Measurements from ENCODE around the gene DCDC1. TPM values are rescaled to one million over a fixed set of nuclear protein-coding genes. Genes with fewer than 3 reads are reported as not detected.
"Not testable (repeated sequence)": the region's sequence is repeated elsewhere in the genome, so short reads cannot be mapped to it uniquely, and the experiment has no call there.

The DCDC1 gene
- total RNA-seq, 1 donor from 2014 or later, result 0.21 TPM

DNA sequence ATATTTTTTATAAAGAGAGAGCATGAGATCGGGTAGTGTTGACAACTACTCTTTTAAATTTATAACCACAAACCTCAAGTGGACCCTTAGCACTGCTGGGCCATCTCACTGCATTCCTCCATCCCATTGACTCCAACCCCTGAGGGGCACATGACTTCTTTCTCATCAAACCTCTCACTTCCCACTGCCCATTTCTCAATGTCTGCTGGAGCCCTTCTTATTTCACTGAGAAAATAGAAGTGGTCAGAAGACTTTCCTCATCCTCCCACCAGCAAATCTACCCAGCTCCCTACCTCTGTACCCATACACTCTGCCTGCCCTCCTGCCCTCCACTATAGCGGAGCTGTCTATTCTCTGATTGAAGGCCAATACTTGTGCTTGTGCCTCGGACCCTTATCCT, 412.8 kb downstream of the DCDC1 start:
- no peak overlapping the region for H3K4me3 ChIP-seq (ENCODE audit: low read depth, low read length)
- TF ChIP-seq, protein P1, sequence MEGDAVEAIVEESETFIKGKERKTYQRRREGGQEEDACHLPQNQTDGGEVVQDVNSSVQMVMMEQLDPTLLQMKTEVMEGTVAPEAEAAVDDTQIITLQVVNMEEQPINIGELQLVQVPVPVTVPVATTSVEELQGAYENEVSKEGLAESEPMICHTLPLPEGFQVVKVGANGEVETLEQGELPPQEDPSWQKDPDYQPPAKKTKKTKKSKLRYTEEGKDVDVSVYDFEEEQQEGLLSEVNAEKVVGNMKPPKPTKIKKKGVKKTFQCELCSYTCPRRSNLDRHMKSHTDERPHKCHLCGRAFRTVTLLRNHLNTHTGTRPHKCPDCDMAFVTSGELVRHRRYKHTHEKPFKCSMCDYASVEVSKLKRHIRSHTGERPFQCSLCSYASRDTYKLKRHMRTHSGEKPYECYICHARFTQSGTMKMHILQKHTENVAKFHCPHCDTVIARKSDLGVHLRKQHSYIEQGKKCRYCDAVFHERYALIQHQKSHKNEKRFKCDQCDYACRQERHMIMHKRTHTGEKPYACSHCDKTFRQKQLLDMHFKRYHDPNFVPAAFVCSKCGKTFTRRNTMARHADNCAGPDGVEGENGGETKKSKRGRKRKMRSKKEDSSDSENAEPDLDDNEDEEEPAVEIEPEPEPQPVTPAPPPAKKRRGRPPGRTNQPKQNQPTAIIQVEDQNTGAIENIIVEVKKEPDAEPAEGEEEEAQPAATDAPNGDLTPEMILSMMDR (IDR thresholded peaks at IDR 0.05; ENCODE audit: insufficient read depth, low read length, poor library complexity, severe bottlenecking), result no peak
- DNase-seq (ENCODE audit: low read depth), result no peak
- no peaks in the 10 kb centered on the region for H3K36me3 ChIP-seq (ENCODE audit: control insufficient read depth, insufficient read depth, low read length)
- H3K27me3 ChIP-seq (ENCODE audit: control insufficient read depth, insufficient read depth, low read length), result no peaks in the 10 kb centered on the region

DNA sequence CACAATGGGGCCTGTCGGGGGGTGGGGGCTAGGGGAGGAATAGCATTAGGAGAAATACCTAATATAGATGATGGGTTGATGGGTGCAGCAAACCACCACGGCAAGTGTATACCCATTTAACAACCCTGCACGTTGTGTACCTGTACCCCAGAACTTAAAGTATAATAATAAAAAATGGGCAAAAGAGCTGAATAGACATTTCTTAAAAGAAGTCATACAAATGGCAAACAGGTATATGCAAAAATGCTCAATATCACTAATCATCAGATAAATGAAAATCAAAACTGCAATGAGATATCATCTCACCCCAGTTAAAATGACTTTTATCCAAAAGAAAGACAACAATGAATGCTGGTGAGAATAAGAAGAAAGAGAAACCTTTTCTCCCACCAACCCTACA, 419.7 kb downstream of the DCDC1 start:
- TF ChIP-seq, protein P1 (IDR thresholded peaks at IDR 0.05; ENCODE audit: insufficient read depth, low read length, poor library complexity, severe bottlenecking), result no peak
- no peak overlapping the region for H3K4me3 ChIP-seq (ENCODE audit: low read depth, low read length)
- no peak for DNase-seq (ENCODE audit: low read depth)
- no peaks in the 10 kb centered on the region for H3K27me3 ChIP-seq (ENCODE audit: control insufficient read depth, insufficient read depth, low read length)
- H3K36me3 ChIP-seq (ENCODE audit: control insufficient read depth, insufficient read depth, low read length), result no peaks in the 10 kb centered on the region

DNA sequence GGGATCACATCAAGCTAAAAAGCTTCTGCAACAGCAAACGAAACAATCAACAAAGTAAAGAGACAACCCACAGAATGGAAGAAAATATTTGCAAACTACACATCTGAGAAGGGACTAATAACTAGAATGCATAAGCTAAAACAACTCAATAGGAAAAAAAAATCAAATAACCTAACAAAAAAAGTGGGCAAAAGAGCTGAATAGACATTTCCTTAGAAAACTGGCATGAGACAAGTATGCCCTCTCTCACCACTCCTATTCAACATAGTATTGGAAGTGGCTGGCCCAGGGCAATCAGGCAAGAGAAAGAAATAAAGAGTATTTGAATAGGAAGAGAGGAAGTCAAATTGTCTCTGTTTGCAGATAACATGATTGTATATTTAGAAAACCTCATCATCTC, 421.8 kb downstream of the DCDC1 start:
- not testable (repeated sequence) for DNase-seq (ENCODE audit: low read depth); H3K4me3 ChIP-seq (ENCODE audit: low read depth, low read length)

DNA sequence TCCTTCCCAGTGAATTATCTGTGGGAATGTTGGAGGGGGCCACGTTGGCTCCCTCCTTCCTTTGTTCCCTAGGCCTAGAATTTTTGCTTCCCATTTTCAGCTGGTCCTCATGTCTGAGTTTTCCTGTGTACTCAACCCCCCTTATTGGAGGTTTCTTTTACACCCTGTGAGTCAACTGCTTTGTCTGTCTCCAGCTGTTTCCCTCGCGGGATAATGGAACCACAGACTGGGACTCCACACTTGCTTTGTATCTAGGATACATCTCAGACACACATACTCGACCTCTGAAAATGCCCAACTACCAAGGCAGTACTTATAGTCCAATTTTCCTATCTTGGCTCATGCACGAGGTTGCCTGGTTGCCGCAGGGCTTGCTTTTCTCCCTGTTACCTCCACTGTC, 430.7 kb downstream of the DCDC1 start:
- Histone ChIP-seq H3K4me3 (ENCODE audit: low read depth, low read length) (no peak overlapping the region), H3K27me3 (ENCODE audit: control insufficient read depth, insufficient read depth, low read length) (no peaks in the 10 kb centered on the region), H3K36me3 (ENCODE audit: control insufficient read depth, insufficient read depth, low read length) (no peaks in the 10 kb centered on the region)
- TF ChIP-seq, protein P1 (IDR thresholded peaks at IDR 0.05; ENCODE audit: insufficient read depth, low read length, poor library complexity, severe bottlenecking), result no peak
- no peak for DNase-seq (ENCODE audit: low read depth)

More for the DNA sequence above, 421.8 kb downstream of the DCDC1 start:
- H3K36me3 ChIP-seq (ENCODE audit: control insufficient read depth, insufficient read depth, low read length); H3K27me3 ChIP-seq (ENCODE audit: control insufficient read depth, insufficient read depth, low read length): not testable (repeated sequence)

DNA sequence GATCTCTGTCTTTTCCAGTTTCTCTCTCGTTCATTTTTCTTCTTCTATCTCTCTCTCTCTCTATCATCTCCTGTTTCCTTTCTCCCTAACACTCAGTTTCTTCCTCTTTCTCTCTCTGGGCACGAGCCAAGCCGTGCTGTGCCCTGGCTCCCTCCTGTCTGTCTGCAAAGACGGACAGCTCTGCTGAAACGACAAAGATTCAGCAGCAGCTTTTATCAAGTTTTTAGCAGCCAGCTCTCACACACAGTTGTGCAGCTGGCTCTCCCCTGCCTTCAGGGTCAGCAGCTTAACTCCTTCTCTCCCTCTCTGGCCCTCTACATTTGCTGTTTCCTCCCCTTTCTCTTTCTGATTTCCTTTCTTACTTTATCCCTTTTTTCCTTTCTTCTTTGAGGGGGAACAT, 431.4 kb downstream of the DCDC1 start:
- H3K4me3 ChIP-seq (ENCODE audit: low read depth, low read length), result no peak overlapping the region
- H3K27me3 ChIP-seq (ENCODE audit: control insufficient read depth, insufficient read depth, low read length), result no peaks in the 10 kb centered on the region
- no peaks in the 10 kb centered on the region for H3K36me3 ChIP-seq (ENCODE audit: control insufficient read depth, insufficient read depth, low read length)
- TF ChIP-seq, protein P1 (IDR thresholded peaks at IDR 0.05; ENCODE audit: insufficient read depth, low read length, poor library complexity, severe bottlenecking), result no peak
- DNase-seq (ENCODE audit: low read depth), result no peak

DNA sequence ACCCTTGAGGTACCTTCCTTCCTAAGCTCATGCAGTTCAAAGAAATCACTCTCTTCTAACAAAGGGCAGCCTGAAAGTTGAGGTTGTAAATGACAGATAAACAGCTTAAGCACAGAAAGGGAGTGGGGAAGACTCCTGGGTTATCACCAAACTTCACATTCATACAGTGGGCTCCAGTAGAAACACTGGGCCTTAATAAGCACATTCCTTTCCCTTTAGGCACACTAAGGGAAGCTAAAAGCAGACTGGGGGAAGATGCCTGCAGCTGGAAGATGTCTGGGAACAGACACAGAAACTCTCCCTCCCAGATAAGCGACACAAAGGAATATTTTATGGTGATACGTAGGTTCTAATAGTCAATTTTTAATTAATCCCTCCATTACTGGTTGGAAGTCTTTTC, 433.0 kb downstream of the DCDC1 start:
- DNase-seq (ENCODE audit: low read depth), result no peak
- Histone ChIP-seq H3K4me3 (ENCODE audit: low read depth, low read length) (no peak overlapping the region), H3K27me3 (ENCODE audit: control insufficient read depth, insufficient read depth, low read length) (no peaks in the 10 kb centered on the region), H3K36me3 (ENCODE audit: control insufficient read depth, insufficient read depth, low read length) (no peaks in the 10 kb centered on the region)
- TF ChIP-seq, protein P1 (IDR thresholded peaks at IDR 0.05; ENCODE audit: insufficient read depth, low read length, poor library complexity, severe bottlenecking), result no peak
